HG03135 (cell line): ENCODE data around the gene BMP2K.
"Not testable (repeated sequence)": the region's sequence is repeated elsewhere in the genome, so short reads cannot be mapped to it uniquely, and the experiment has no call there.

ENCODE experiments used
- ATAC-seq: cut with Tn5 transposase; IDR thresholded peaks from one replicate; pipeline ENCODE4 v1.9.1; 2021; ENCODE audit warnings: mild to moderate bottlenecking, moderate library complexity; ENCODE audit not compliant: unreplicated experiment

The BMP2K gene

GRCh38 chr4:78846258-78846657 is 70.1 kb downstream of the BMP2K start:
- no peak for ATAC-seq

DNA sequence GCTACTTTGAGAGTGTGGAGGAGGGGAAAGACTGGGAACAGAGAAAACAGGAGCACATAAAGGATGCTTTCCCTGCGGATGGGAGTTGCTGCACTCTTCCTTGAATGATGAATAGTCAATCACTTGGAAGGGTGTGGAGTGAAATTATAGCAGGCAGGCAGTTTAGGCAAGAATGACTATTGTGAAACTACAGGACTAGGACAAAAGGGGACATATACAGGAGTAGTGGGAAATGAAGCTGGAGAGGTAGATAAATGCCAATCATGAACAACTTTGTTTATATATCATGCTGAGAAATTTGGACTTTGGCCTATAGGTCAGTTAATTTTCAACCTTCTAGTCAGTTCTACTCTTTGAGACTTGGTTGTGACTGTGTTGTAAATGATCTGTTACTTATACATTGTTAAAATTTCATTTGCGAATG is 86.2 kb downstream of the BMP2K start:
- ATAC-seq: no peak

DNA sequence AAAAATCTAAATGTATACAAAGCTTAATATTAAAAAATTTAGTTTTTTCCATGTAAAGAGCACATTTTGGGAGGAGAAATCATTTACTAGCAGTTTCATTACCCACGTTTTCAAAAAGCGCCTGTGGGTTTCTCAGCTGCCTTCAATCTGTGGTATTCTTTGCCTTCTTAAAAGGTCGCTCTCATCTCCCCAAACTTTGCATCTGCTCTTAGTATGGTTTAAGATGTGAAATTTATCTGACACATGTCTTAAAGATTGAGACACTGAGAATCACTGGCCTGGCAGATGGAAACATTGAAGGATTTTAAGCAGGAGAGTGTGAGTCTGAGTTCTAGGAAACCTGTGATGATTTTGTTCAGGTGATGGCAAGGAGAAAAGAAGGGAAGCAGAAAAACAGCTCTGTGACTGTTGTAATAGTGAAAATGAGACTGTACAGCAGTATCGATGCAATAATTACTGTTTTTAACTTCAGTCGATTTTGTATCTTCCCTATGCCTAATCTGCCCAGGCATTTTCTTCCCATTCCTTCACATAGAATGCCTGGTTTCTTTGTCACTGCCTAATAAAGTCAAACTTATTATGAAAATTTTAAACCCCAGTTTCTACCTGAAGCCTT is 87.2 kb downstream of the BMP2K start:
- no peak for ATAC-seq

GRCh38 chr4:78863991-78864390 is 87.8 kb downstream of the BMP2K start:
- no peak for ATAC-seq

GRCh38 chr4:78864405-78865024 is 88.4 kb downstream of the BMP2K start:
- no peak for ATAC-seq

DNA sequence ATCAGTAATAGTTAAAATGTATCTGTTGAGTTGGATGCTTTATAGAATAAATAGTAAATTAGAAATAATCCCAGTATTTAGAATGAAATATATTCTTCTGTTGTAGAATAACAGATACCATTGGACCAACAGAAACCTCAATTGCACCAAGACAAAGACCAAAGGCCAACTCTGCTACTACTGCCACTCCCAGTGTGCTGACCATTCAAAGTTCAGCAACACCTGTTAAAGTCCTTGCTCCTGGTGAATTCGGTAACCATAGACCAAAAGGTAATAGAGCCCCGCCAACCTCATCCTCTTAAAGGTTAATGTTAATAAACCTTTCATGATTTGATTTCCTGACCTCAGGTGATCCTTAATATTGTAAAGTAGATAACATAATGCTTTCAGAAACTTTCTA is 89.3 kb downstream of the BMP2K start:
- no peak for ATAC-seq

- not testable (repeated sequence) for ATAC-seq
Observed at GRCh38 chr4:78868712-78869111, 92.6 kb downstream of the BMP2K start.

DNA sequence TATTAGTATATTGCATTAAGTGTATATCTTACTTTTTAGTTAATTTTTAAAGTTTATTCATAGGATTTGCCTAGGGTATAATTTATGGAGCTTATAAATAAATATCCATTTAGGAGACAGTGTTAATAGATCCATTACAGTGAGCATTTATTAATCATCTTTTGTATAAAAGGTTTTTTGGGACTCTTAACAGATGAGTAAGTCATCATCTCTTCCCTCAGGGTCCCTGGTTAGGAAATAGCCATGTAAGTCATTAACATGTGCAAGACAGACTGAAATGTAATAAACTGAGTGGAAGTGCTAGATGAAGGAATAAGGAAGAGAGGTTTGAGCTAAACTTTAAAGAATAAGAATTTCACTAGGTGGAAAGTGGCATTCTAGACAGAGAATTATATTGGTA is 93.9 kb downstream of the BMP2K start:
- ATAC-seq: no peak

DNA sequence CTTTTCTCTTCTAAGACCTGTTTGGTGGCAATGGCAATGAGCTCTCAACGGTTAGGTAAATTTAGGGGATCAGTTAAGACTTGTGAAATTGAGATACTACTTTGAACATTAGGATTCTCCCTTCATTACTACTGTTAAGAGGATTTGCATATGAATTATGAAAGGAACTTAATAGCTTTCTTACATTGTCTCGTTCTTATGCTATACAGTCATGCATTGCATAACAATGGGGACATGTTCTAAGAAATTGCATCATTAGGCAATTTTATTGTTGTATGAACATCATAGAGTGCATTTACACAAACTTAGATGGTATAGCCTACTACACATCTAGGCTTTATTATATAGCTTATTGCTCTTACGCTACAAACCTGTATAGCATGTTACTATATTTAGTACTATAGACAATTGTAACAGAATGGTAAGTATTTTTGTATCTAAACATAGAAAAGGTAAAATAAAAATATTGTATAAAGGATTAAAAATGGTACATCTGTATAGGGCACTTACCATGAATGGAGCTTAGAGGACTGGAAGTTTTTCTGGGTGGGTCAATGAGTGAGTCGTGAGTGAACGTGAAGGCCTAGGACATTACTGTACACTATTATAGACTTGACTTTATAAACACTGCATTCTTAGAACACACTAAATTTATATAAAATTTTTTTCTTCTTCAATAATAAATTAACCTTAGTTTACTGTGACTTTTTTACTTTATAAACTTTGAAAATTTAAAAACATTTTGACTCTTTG is 100.6 kb downstream of the BMP2K start:
- ATAC-seq: no peak

DNA sequence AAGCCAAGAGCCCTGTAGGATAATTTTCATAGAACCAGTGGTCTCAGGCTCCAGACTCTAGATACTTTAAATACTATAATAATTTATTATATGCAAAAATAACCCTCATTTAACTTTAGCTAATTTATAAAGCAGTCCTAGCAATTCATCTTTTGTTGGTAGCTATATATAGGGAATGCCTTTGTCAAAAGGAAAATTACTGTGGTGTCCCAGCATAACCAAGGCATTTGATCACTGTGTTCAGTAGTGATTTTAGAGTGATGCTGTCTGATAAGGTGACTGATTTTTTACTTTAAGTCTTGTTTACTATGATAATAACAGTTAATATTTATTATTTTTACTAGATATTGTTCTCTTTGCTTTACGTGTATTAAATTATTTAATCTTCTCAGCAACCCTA is 101.9 kb downstream of the BMP2K start:
- ATAC-seq: no peak

GRCh38 chr4:78880874-78881492 is 104.8 kb downstream of the BMP2K start:
- no peak for ATAC-seq

GRCh38 chr4:78885598-78885997 is 109.4 kb downstream of the BMP2K start:
- no peak for ATAC-seq

DNA sequence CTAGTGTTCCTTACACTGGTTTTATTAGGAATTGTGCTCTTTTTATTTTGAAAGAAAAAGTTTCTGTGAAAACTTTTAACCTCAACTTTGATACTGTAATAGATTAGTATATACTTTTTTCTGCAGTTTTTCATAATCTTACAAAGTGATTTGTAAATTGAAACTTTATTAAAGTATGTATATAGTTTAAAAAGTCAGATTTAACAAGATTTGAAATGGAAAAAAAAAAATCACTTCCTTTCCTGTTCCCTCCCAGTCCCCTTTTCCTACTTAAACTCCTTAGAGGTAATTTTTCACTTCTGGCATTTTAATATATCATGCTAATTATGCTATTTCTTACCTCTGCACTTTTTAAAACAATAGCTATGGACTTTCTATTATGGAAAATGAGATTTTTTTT is 113.8 kb downstream of the BMP2K start:
- ATAC-seq: no peak

- no peak for ATAC-seq
Observed at GRCh38 chr4:78899302-78899701, 123.2 kb downstream of the BMP2K start.

- no peak for ATAC-seq
Observed at GRCh38 chr4:78901882-78902281, 125.7 kb downstream of the BMP2K start.

DNA sequence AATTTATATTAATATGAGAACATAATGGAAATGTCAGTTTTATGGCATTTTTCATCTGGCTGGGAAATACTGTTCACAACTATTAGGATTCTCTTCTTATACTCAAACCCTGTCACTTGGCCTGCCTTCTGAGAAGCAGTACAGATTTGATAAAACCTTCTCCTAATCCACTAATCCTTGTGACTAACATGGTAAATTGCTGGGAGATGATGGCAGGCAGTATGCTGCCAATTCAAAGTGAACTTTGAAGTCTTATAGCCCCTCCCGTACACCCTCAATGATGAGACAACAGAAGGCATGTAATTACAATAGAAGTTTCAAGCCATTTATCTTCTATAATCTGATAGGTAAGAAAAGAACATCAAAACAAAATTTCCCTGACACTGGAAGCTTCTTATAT is 126.1 kb downstream of the BMP2K start:
- ATAC-seq: no peak

DNA sequence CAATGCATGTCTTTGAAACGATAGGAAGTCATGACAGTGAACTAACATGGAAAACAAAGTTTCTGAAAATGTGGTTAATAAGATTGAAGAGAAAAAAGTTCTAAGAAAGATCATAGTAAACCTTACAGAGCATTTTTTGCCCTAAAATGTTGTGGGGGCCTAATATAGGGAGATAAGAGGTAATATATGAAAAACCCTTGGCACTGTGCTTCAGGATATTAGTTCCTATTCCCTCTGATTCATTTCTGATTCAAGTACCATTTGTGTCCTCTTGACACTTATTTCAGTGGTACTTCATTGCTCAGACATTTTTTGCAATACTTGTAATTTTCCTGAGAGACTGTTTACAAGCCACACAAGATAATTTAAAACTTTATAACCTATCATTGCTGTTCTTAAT is 128.0 kb downstream of the BMP2K start:
- ATAC-seq: no peak

DNA sequence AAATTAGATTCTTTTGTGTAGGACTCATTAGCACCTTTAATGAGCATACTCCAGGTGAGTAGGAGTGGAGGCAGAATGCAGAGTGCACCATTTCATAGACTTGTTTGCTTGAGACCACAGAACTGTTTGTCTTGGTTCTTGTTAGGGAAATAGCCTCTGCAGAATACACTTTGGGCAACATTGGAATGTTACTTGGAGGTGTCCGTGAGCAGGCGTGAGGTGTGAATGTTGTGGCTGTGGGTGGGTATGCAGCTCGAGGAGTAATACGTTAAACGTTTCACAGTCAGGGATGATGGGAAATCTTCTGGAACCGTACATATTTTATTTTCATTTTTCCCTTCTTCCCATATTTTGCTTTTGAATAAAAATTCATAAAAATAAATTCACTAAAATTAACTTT is 131.5 kb downstream of the BMP2K start:
- no peak for ATAC-seq

GRCh38 chr4:78908974-78909373 is 132.8 kb downstream of the BMP2K start:
- ATAC-seq: not testable (repeated sequence)

DNA sequence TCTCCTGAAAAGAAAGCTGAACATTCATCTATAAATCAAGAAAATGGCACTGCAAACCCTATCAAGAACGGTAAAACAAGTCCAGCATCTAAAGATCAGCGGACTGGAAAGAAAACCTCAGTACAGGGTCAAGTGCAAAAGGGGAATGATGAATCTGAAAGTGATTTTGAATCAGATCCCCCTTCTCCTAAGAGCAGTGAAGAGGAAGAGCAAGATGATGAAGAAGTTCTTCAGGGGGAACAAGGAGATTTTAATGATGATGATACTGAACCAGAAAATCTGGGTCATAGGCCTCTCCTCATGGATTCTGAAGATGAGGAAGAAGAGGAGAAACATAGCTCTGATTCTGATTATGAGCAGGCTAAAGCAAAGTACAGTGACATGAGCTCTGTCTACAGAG is 134.5 kb downstream of the BMP2K start:
- no peak for ATAC-seq

- ATAC-seq: no peak
Observed at GRCh38 chr4:78922207-78922606, 146.1 kb downstream of the BMP2K start.
